Activated gamma-delta T cell treated with anti-CD3 and anti-CD28 coated beads, Interleukin-2, amount 50 U/mL, for 16 hours (primary cell): ENCODE measurements around the gene C6orf47.
"Not testable (repeated sequence)": the region's sequence is repeated elsewhere in the genome, so short reads cannot be mapped to it uniquely, and the experiment has no call there.

Experiments
- DNase-seq: peaks from one replicate; pipeline ENCODE4 v3.0.0-alpha.2; 2020; ENCODE audit warnings: low read depth

C6orf47 gene, protein sequence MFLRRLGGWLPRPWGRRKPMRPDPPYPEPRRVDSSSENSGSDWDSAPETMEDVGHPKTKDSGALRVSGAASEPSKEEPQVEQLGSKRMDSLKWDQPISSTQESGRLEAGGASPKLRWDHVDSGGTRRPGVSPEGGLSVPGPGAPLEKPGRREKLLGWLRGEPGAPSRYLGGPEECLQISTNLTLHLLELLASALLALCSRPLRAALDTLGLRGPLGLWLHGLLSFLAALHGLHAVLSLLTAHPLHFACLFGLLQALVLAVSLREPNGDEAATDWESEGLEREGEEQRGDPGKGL

DNA sequence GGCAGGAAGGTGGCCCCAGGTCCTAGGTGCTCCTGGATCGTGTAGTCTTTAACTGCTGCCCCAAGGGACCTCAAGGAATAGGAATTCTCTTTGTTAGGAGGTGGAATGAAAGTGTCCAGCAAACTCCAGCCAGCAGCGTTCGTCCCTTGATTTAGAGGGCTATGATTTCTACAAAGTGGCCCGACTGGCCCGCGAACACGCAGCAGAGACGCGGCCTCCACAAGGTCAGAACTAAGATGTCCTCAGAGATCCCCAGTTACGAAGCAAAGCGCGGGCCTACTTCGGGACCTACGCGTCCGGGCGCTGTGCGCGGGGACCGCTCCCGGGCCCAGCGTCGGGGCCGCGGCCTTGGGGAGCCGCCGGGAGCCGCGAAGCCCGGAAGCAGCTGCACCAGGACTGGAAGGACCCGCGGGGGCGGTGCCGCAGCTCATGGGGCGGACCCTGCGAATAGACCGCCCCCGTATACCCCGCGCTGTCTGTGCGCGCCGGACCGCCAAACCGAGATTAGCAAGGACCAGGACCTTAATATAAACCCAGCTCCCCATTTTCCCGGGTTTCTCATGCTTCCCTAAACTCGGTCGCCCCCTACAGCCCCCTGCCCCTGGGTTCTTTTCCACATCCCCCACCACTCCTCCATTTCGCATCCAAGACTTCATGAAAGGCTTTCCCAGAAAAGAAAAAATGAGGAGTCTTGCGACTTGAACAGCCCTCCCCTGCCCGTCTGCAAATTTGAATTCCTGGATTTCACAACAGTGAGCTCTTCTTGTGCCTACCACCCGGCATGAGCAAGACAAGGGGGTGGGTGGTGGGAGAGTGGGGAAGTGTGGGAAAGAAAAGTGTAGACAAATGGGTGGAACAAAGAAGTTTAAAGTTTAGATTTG lies at the start of gene C6orf47:
TSS of gene C6orf47 (minus strand) at position 398 of the 881 bp plus-strand sequence. CDS start 831 bp downstream, outside the sequence.
- DNase-seq: peak; percentile 56

DNA sequence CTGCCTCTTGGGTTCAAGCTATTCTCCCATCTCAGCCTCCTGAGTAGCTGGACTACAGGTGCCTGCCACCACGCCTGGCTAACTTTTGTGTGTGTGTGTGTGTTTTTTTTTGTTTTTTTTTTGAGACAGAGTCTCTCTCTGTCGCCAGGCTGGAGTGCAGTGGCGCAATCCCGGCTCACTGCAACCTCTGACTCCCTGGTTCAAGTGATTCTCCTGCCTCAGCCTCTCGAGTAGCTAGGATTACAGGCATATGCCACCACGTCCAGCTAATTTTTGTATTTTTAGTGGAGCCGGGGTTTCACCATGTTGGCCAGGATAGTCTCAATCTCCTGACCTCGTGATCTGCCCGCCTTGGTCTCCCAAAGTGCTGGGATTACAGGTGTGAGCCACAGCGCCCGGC lies 48.6 kb upstream of the C6orf47 start:
- DNase-seq: not testable (repeated sequence)

- DNase-seq: no peak
These were observed 47.6 kb upstream of the C6orf47 start for GRCh38 chr6:31708224-31708623.

- DNase-seq: no peak
These were observed 47.1 kb upstream of the C6orf47 start for GRCh38 chr6:31707701-31708100.

DNA sequence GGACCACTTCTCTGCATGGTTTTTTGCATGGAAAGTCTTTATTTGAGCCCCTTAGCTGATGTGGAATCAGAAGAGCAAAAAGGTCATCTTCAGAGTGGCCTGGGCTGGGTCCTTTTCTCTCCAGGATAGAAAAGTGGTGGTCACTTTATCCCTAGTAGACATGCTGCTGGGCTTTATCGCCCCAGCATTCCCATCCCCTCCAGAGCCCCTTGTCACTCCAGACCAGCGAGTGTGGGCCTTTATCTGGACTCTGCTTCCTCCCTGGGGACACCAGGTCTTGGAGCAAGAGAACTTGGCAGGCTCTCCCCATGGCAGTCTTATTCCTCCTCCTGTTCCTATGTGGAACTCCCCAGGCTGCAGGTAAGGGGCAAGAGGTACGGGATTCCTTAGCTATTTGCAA lies 46.0 kb upstream of the C6orf47 start, which contains the start of gene LY6G6F:
TSS of gene LY6G6F (plus strand) at position 268 of the 400 bp plus-strand sequence. CDS start at position 309, 41 bp downstream.
- no peak for DNase-seq

- DNase-seq: no peak
These were observed 45.4 kb upstream of the C6orf47 start for GRCh38 chr6:31705931-31706330.

- peak; percentile 95 for DNase-seq
These were observed 42.5 kb upstream of the C6orf47 start, which contains the start of gene ABHD16A for GRCh38 chr6:31702819-31703716. TSS of gene ABHD16A (minus strand) at chr6:31703324. CDS start at chr6:31703281, 43 bp downstream.

DNA sequence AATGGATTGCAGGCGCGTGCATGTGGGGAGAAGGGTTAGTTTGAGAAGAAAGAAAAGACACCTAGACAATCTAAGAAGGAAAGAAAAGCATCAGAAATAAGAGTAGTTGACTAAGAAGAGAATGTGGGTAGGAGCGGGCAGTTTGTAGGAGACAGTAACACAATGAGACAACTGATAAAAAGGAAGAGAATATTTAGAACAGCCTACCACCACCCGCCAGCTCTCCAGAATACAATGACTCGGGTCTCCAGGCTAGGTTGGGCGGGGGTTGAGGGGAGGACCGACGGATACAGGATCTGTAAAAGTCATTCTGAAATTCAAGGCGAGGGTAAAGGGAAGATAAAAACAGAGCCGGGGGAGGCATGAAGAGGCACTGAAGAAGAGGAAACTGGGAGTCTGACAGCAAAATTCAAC lies 41.8 kb upstream of the C6orf47 start:
- no peak for DNase-seq

GRCh38 chr6:31701666-31702404 lies 41.3 kb upstream of the C6orf47 start:
- no peak for DNase-seq

- DNase-seq: no peak
These were observed 40.3 kb upstream of the C6orf47 start for GRCh38 chr6:31700740-31701401.

DNA sequence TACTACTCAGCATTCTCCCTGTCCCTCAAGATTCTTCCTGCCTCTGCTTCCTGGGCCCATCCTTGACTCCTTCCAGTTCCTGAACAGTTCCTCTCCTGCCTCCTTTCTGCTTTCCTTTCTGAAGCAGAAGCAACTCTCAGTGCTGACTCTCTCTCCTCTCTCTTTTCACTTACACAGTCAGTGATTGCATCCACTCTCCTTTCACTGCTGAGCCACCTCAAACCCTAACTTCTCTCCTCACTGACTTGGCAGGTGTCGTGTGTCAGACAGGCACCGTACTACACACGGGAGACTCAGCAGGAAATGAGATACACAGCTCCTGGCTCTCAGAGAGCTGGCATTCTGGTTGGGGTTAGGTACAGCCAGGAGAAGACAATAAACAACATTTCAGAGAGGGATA lies 37.0 kb upstream of the C6orf47 start:
- no peak for DNase-seq

DNA sequence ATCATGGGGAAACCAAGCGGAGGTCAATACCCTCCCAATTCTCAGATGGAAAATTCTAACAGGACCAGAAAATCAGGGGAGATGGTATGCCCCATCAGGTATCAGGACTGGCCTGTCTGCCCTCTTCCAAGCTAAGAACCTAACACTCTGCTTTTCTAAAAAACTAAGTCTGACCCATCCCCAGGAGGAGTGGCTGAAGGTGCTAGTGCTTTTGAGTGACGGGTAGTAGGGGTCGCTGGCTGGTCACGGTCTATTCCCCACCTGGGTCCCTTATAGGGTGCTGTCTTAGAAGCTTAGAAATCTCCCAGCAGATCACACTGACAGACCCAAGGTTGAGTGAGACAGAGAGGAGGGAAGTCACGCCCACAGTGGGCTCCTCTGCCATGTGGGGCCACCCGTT lies 33.0 kb upstream of the C6orf47 start:
- DNase-seq: no peak

DNA sequence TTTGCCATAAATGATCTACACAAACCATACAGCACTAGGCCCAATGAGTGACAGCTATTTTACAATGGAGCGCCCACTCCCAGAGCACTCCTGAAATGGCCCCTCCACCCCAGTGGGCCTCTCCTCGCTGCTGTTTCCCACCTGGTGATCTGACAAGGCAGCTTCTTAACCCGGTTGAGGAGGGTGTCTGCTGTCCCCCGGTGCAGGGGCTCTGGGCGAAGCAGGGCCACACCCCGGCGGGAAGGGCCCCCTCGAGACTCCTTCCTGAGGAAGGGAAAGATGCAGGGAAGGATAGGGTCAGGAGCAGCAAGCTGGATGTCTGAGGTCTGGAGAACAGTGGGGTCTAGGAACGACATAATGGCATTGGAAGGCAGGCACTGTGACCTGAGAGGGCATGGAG lies 32.3 kb upstream of the C6orf47 start:
- DNase-seq: no peak

GRCh38 chr6:31692353-31692752 lies 31.8 kb upstream of the C6orf47 start:
- DNase-seq: no peak

- DNase-seq: no peak
These were observed 31.1 kb upstream of the C6orf47 start for GRCh38 chr6:31691564-31692108.

- DNase-seq: no peak
These were observed 30.5 kb upstream of the C6orf47 start for GRCh38 chr6:31691078-31691463.

DNA sequence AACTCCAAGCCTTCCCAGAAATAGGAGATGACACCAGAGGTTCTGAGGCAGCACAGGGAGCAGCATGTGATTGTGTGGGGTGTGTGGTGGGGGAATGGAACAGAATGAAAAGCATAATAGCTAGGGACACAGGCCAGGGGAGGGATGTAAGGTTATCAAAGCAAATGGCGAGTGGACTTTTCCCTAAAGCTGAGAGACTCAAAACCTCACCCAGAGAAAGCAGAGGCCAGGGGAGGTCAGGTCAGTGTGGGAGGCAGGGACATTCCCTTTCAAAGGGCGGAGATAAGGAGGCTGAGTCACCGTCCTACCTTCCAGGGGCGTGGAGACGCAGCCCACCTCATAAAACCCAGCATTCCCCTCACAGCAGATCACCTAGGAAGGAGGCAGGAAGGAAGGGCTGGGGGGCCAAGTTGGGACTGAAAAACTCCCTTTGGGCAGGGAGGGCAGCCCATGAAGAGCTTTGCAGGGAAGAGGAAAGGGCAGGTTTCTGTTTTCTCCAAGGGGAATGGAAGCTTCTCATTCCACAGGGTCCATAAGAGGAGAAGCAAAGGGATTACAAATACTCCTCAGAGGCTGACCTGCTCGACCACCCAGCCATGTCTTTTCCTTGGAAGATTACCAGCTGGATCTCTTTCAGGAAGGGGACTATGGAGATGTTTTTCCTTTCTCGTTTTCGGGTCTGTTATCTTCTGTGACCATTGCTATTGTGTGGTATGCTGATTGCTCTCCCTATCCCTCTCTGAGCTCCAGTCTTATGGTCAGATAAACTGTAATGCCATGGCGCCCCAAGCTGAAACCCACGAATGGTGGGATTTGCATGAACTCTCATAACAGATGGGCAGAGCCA lies 29.9 kb upstream of the C6orf47 start:
- DNase-seq: no peak

DNA sequence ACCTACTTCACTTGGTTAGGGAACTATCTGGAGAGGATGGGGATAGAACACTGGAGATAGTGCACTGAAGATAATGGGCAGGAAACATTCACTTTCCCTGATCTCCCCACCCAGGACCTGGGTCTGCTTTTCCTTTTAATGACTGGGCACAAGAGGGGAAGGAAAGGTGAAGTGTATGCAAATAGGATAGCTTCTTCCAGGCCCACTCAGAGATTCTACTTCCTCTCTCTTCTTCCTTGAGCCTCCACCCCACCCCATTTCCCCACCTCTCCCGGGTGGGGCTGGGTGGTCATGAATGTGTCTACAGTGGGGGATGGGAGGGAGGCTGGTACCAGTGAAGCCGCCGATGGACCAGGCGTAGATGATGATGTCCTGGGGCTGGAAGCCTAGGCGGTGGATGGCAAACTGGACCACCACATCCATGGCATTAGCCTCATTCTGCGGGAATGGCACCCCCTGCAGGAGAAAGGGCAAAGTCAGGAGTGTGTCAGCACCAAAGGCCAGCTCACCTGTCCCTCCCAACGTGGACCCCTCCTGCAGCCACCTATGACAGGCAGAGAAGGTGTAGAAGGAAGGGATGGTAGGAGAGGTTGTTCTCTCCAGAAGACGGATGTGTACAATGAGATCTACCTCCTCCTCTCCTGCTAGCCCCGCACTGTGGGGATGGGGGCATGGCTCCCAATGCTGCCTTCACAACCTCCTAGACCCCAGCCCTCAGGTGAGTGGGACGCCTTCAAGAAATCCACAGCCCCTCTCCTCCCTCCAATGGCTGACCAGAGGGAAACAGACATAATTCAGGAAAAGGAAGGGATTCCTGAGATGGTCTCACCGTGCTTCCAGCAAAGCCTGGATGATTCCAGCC lies 28.9 kb upstream of the C6orf47 start:
- DNase-seq: no peak
